Tibial nerve (tissue), 3 donors: ENCODE data around the gene ATP6V0D1.

ENCODE experiments used
- CTCF ChIP-seq, 5 experiments: fragments of 200-600 bp in 3 of 5; fragments of 450-650 bp in 2 of 5; sonication (generic) in 3 of 5; IDR thresholded peaks; one replicate each; pipeline ENCODE4 v1.5.1; 2016 to 2019; ENCODE audit warnings: antibody characterized with exemption in 5 of 5, mild to moderate bottlenecking in 3 of 5, moderate library complexity in 2 of 5
- POLR2A ChIP-seq, 2 donors: fragments of 450-650 bp; IDR thresholded peaks; one replicate each; pipeline ENCODE4 v1.6.1; 2017; ENCODE audit warnings: antibody characterized with exemption in 2 of 2, mild to moderate bottlenecking in 2 of 2, moderate library complexity in 2 of 2

GRCh38 chr16:67483150-67483549 is 2.2 kb upstream of the ATP6V0D1 start, which contains the start of gene AGRP:
- no peak for TF ChIP-seq CTCF (IDR thresholded peaks at IDR 0.05)
- no peak for TF ChIP-seq POLR2A (IDR thresholded peaks at IDR 0.05)
